ENCODE results near the gene EEFSEC. TPM values are rescaled to one million over a fixed set of nuclear protein-coding genes. Genes with fewer than 3 reads are reported as not detected.

EEFSEC gene
- total RNA-seq, 4 donors from 2014 or later: 9.1 to 17.4 (median 15.8) TPM

DNA sequence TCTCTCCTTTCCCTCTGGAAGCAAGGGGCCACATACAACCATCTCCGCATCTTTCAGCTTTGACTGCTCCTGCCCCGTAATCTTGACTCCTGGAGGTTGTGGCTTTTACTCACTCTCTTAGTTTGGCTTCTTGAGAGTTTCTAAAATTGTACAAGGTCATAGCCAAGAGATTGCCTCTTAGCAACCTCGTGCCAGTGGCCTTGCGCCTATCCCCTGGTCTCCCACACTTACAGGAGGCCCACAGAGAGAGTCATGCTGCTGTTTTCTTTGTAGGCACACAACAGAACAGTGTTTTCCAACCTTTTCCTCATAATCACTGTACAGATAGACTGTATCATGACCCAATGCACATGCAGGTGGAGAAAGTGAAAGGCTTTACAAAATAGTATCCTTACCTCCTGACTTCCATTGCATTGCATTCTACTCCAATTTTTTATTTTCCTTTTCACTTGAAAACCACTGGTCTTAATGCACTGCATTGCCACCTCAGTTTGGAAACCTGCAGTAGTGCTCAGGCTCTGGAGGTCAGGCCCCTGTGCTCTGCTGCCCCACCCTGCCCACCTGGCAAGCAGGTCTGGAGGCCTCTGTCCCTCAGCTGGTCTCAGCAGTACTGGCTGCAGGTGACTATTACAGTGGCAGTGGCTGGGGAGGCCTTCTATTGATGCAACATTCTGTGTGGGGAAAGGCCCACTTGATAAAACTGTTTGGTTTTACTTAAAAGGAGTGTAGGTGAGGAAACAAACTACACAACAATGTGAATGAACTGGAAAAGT is 157.2 kb downstream of the EEFSEC start:
- Histone ChIP-seq H3K4me1 (peaks cover 0 to 10% (median 0%) of the 10 kb centered on the region in 4 donors), H3K4me3 (no peak overlapping the region), H3K9me3 (no peaks in the 10 kb centered on the region), H3K27me3 (no peaks in the 10 kb centered on the region), H3K36me3 (peaks cover 0 to 11% (median 0%) of the 10 kb centered on the region in 4 donors), H3K27ac (replicated peaks in 1 of 4) (no peak overlapping the region)
- DNase-seq (ENCODE audit: extremely low spot score): no peak
- TF ChIP-seq CTCF (IDR thresholded peaks at IDR 0.05) (no peak), POLR2A (IDR thresholded peaks at IDR 0.05; ENCODE audit: low read depth) (no peak), EP300 (IDR thresholded peaks at IDR 0.05) (no peak), POLR2AphosphoS5 (IDR thresholded peaks at IDR 0.05) (no peak)
- intact Hi-C loops (cut with DNase I): no loop called here
- 94% methylated on average over 4 of the region's 4 CpGs for WGBS

- no peaks in the 10 kb centered on the region for H3K27me3 ChIP-seq
- intact Hi-C loops (cut with DNase I): no loop called here
- peaks cover 0 to 11% (median 0%) of the 10 kb centered on the region in 4 donors for H3K36me3 ChIP-seq
- H3K9me3 ChIP-seq: no peaks in the 10 kb centered on the region
- no peak overlapping the region for H3K27ac ChIP-seq (replicated peaks in 1 of 4)
- no peak for DNase-seq (ENCODE audit: extremely low spot score)
- TF ChIP-seq POLR2A (IDR thresholded peaks at IDR 0.05; ENCODE audit: low read depth): no peak
- no peak for TF ChIP-seq CTCF (IDR thresholded peaks at IDR 0.05)
- TF ChIP-seq EP300 (IDR thresholded peaks at IDR 0.05): no peak
- no peak for TF ChIP-seq POLR2AphosphoS5 (IDR thresholded peaks at IDR 0.05)
- no peak overlapping the region for H3K4me3 ChIP-seq
- 84% methylated on average over 5 of the region's 5 CpGs for WGBS
- H3K4me1 ChIP-seq: peaks cover 0 to 10% (median 2%) of the 10 kb centered on the region in 4 donors
These were observed 158.2 kb downstream of the EEFSEC start for GRCh38 chr3:128311441-128311844.

GRCh38 chr3:128312271-128312670 is 159.0 kb downstream of the EEFSEC start:
- peaks cover 0 to 11% (median 2%) of the 10 kb centered on the region in 4 donors for H3K36me3 ChIP-seq
- H3K4me3 ChIP-seq: no peak overlapping the region
- H3K27me3 ChIP-seq: no peaks in the 10 kb centered on the region
- TF ChIP-seq EP300 (IDR thresholded peaks at IDR 0.05): no peak
- no peak for TF ChIP-seq CTCF (IDR thresholded peaks at IDR 0.05)
- no peak for TF ChIP-seq POLR2A (IDR thresholded peaks at IDR 0.05; ENCODE audit: low read depth)
- no peak for TF ChIP-seq POLR2AphosphoS5 (IDR thresholded peaks at IDR 0.05)
- no peaks in the 10 kb centered on the region for H3K9me3 ChIP-seq
- intact Hi-C loops (cut with DNase I): no loop called here
- 93% methylated on average over 6 of the region's 10 CpGs for WGBS
- H3K4me1 ChIP-seq: peaks cover 0 to 10% (median 7%) of the 10 kb centered on the region in 4 donors
- H3K27ac ChIP-seq (replicated peaks in 1 of 4): no peak overlapping the region
- no peak for DNase-seq (ENCODE audit: extremely low spot score)

- Histone ChIP-seq H3K4me3 (no peak overlapping the region), H3K4me1 (peaks cover 0 to 10% (median 7%) of the 10 kb centered on the region in 4 donors), H3K27me3 (no peaks in the 10 kb centered on the region), H3K36me3 (peaks cover 0 to 11% (median 4%) of the 10 kb centered on the region in 4 donors), H3K9me3 (no peaks in the 10 kb centered on the region), H3K27ac (replicated peaks in 1 of 4) (no peak overlapping the region)
- no peak for DNase-seq (ENCODE audit: extremely low spot score)
- no peak for TF ChIP-seq POLR2A (IDR thresholded peaks at IDR 0.05; ENCODE audit: low read depth)
- TF ChIP-seq POLR2AphosphoS5 (IDR thresholded peaks at IDR 0.05): no peak
- no peak for TF ChIP-seq EP300 (IDR thresholded peaks at IDR 0.05)
- no peak for TF ChIP-seq CTCF (IDR thresholded peaks at IDR 0.05)
- intact Hi-C loops (cut with DNase I): no loop called here
- WGBS: 93% methylated on average over 3 of the region's 5 CpGs
These were observed 159.9 kb downstream of the EEFSEC start for GRCh38 chr3:128313071-128313725.
